Measurements from ENCODE around the gene SARNP.

Gene SARNP

DNA sequence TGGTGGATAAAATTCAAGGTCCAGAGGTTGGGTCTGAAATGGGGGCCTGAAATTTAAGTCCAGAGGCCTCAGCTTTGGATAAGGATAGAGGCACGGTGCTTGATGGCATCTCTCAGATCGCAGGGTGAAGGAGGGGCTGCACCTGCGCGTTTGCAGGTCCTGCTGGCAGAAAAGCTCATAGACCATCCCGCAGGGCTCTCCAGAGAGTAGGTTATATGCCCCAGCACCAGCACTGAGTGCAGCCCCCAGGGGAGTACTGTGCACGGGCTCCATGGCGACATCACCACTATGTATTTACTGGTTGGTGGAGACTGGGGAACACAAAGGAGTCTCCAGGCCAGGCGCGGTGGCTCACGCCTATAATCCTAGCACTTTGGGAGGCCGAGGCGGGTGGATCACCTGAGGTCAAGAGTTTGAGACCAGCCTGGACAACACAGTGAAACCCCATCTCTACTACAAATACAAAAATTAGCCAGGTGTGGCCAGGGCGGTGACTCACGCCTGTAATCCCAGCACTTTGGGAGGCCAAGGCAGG, 84.4 kb downstream of the SARNP start:
- TF ChIP-seq EGR1 (IDR thresholded peaks at IDR 0.05) (no peak), CEBPB (IDR thresholded peaks at IDR 0.05) (no peak), ZBTB7A (IDR thresholded peaks at IDR 0.05; ENCODE audit: low read depth) (no peak), EP300 (IDR thresholded peaks at IDR 0.05; ENCODE audit: borderline replicate concordance) (no peak), FOXM1 (IDR thresholded peaks at IDR 0.05; ENCODE audit: borderline replicate concordance, low read depth) (no peak), YY1 (IDR thresholded peaks at IDR 0.05; ENCODE audit: low read depth) (no peak), RAD21 (IDR thresholded peaks at IDR 0.05; ENCODE audit: low read depth) (no peak), CREB1 (IDR thresholded peaks at IDR 0.05; ENCODE audit: low read depth) (no peak)
- TF ChIP-seq, protein P1, sequence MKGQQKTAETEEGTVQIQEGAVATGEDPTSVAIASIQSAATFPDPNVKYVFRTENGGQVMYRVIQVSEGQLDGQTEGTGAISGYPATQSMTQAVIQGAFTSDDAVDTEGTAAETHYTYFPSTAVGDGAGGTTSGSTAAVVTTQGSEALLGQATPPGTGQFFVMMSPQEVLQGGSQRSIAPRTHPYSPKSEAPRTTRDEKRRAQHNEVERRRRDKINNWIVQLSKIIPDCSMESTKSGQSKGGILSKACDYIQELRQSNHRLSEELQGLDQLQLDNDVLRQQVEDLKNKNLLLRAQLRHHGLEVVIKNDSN (IDR thresholded peaks at IDR 0.05): no peak
- TF ChIP-seq, protein P2, sequence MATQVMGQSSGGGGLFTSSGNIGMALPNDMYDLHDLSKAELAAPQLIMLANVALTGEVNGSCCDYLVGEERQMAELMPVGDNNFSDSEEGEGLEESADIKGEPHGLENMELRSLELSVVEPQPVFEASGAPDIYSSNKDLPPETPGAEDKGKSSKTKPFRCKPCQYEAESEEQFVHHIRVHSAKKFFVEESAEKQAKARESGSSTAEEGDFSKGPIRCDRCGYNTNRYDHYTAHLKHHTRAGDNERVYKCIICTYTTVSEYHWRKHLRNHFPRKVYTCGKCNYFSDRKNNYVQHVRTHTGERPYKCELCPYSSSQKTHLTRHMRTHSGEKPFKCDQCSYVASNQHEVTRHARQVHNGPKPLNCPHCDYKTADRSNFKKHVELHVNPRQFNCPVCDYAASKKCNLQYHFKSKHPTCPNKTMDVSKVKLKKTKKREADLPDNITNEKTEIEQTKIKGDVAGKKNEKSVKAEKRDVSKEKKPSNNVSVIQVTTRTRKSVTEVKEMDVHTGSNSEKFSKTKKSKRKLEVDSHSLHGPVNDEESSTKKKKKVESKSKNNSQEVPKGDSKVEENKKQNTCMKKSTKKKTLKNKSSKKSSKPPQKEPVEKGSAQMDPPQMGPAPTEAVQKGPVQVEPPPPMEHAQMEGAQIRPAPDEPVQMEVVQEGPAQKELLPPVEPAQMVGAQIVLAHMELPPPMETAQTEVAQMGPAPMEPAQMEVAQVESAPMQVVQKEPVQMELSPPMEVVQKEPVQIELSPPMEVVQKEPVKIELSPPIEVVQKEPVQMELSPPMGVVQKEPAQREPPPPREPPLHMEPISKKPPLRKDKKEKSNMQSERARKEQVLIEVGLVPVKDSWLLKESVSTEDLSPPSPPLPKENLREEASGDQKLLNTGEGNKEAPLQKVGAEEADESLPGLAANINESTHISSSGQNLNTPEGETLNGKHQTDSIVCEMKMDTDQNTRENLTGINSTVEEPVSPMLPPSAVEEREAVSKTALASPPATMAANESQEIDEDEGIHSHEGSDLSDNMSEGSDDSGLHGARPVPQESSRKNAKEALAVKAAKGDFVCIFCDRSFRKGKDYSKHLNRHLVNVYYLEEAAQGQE (IDR thresholded peaks at IDR 0.05; ENCODE audit: low read depth): no peak

DNA sequence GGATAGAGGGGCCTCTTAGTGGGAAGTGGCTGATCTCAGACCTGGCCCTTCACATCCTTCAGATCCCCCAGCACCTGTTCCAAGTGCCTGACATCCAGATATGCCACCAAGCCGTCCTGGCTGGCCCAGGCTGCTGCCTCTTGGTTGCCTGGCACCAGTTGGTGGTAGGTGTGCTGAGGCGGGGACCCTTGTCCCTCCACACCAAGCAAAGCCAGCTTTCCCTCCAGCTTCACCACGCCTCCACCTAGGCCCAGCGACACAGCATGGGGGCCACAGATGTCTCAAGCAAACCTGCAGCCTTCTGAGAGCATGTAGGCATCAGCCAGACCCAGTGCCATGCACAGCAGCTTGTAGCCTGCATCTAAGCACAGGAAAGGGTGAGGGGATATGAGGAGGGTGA, 85.2 kb downstream of the SARNP start:
- TF ChIP-seq EGR1 (IDR thresholded peaks at IDR 0.05) (no peak), FOXM1 (IDR thresholded peaks at IDR 0.05; ENCODE audit: borderline replicate concordance, low read depth) (no peak), YY1 (IDR thresholded peaks at IDR 0.05; ENCODE audit: low read depth) (no peak), TCF12 (IDR thresholded peaks at IDR 0.05; ENCODE audit: low read depth) (no peak), TAF1 (IDR thresholded peaks at IDR 0.05; ENCODE audit: low read depth) (no peak), NFIC (IDR thresholded peaks at IDR 0.05) (no peak), CREB1 (IDR thresholded peaks at IDR 0.05; ENCODE audit: low read depth) (no peak), ZBTB7A (IDR thresholded peaks at IDR 0.05; ENCODE audit: low read depth) (no peak), CEBPB (IDR thresholded peaks at IDR 0.05) (no peak), TEAD4 (IDR thresholded peaks at IDR 0.05) (no peak), RAD21 (IDR thresholded peaks at IDR 0.05; ENCODE audit: low read depth) (no peak), EP300 (IDR thresholded peaks at IDR 0.05; ENCODE audit: borderline replicate concordance) (no peak)
- TF ChIP-seq, protein P3, sequence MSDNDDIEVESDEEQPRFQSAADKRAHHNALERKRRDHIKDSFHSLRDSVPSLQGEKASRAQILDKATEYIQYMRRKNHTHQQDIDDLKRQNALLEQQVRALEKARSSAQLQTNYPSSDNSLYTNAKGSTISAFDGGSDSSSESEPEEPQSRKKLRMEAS (IDR thresholded peaks at IDR 0.05): no peak

DNA sequence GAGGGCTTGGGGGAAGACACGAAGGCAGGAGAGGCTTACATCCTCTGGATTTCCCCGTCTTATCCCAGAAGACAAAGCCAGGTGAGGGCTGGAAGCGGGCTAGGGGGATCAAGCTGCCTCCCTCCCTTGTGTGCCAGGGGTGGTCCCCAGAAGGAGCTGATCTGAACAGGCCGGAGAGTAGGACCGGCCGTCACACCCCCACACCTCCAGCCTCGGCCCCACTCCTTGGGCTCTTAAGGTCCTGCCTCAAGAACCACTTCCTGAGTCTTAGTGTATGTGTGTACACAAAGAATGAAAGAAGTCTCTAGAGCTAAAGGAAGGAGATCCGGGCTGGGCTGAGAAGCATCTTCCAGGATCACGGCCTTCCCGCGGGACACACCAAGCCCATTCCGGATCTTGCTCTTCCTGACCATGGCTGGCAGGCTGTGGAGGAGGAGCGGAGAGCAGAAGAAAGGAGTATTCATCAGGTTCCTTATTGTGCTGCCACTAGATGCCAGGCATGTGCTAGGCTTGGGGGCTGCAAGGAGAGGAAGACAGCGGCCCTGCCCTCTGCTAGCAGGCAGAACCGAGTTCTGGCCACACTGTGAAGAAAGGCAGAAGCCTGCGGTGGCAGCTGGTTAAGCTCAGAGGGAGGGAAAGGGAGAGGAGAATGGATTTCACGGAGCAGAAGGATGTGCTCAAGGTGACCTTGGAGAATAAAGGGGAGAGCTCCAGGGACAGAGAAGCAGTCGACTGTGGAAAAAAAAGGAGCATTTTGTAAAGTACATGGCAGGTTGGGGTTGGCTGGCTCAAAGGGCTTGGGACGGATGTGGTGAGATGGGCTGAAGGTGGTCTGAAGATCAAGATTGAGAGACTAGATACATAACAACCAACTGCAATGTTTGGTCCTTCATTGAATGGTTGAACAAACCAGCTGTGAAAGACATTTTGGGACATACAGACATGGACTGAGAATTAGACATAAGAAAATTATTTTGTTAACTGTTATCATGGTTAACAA, 87.4 kb downstream of the SARNP start:
- TF ChIP-seq, protein P3 (IDR thresholded peaks at IDR 0.05): no peak
- TF ChIP-seq CEBPB (IDR thresholded peaks at IDR 0.05) (no peak), EGR1 (IDR thresholded peaks at IDR 0.05) (no peak), ZBTB7A (IDR thresholded peaks at IDR 0.05; ENCODE audit: low read depth) (no peak), TAF1 (IDR thresholded peaks at IDR 0.05; ENCODE audit: low read depth) (no peak), CREB1 (IDR thresholded peaks at IDR 0.05; ENCODE audit: low read depth) (no peak), FOXM1 (IDR thresholded peaks at IDR 0.05; ENCODE audit: borderline replicate concordance, low read depth) (no peak), YY1 (IDR thresholded peaks at IDR 0.05; ENCODE audit: low read depth) (no peak), NFIC (IDR thresholded peaks at IDR 0.05) (no peak), EP300 (IDR thresholded peaks at IDR 0.05; ENCODE audit: borderline replicate concordance) (no peak), TCF12 (IDR thresholded peaks at IDR 0.05; ENCODE audit: low read depth) (no peak), TEAD4 (IDR thresholded peaks at IDR 0.05) (no peak), RAD21 (IDR thresholded peaks at IDR 0.05; ENCODE audit: low read depth) (no peak)
- TF ChIP-seq, protein P1 (IDR thresholded peaks at IDR 0.05): no peak
- TF ChIP-seq, protein P2 (IDR thresholded peaks at IDR 0.05; ENCODE audit: low read depth): no peak

DNA sequence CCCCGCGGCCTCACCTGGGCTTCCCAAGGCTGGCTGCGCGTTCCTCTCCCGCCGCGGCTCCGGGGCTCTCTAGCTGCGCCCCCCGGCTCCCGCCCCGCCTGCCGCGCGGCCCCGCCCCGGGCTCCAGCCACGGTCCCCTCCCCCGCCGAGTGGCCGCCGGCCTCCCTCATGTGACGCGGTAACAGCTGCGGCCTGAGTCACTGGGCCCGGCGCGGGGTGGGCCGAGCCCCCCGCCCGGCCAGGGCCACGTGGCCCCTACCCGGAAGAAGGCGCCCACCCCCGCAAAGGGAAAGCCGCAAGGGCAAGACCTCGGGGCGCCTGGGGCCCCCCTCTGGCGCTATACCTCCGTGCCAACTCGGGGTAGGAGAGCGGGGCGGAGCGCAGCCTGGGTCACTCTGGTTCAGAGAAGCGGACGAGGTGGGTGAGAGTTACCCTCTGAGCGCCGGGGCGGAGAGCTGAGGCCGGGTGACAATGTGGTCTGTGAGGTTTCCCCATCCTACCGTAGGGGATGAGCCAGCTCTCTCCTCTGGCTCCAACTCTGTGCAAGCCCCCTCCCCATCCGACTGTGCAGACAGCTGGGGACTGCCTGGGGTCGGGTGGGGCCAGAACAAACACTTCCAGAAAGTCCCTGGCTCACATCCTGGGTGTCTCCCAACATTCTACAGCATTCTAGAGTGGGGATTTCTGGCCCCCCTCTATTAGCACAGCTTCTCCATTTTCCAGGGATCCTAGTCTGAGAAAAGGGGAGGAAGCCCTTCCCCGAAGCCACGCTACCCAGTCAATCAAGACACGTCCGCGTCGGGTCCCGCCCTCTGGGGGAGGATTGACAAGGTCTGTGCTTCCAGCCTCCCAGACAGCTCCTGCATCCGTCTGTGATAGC, 88.3 kb downstream of the SARNP start, which contains the start of gene CD63:
Gene CD63 (minus strand): TSS at position 71 of the 880 bp plus-strand sequence. CDS start 668 bp downstream, outside the sequence.
- no peak; the same call in 1 of the 2 replicates for TF ChIP-seq TAF1 (IDR thresholded peaks at IDR 0.05; ENCODE audit: low read depth)
- peak; percentile 63 for TF ChIP-seq CREB1 (IDR thresholded peaks at IDR 0.05; ENCODE audit: low read depth)
- TF ChIP-seq, protein P2 (IDR thresholded peaks at IDR 0.05; ENCODE audit: low read depth): no peak
- TF ChIP-seq YY1 (IDR thresholded peaks at IDR 0.05; ENCODE audit: low read depth): peak; percentile 14; the same call in 1 of the 2 replicates
- peak; percentile 97 for TF ChIP-seq EGR1 (IDR thresholded peaks at IDR 0.05)
- peak; percentile 42; the same call in 1 of the 2 replicates for TF ChIP-seq TEAD4 (IDR thresholded peaks at IDR 0.05)
- TF ChIP-seq, protein P1 (IDR thresholded peaks at IDR 0.05): peak; percentile 94
- peak; percentile 52; the same call in 1 of the 2 replicates for TF ChIP-seq EP300 (IDR thresholded peaks at IDR 0.05; ENCODE audit: borderline replicate concordance)
- TF ChIP-seq, protein P3 (IDR thresholded peaks at IDR 0.05): peak; percentile 91
- TF ChIP-seq RAD21 (IDR thresholded peaks at IDR 0.05; ENCODE audit: low read depth): no peak
- TF ChIP-seq CEBPB (IDR thresholded peaks at IDR 0.05): peak; percentile 28; the same call in 1 of the 2 replicates
- no peak for TF ChIP-seq FOXM1 (IDR thresholded peaks at IDR 0.05; ENCODE audit: borderline replicate concordance, low read depth)
- peak; percentile 53; the same call in 1 of the 2 replicates for TF ChIP-seq NFIC (IDR thresholded peaks at IDR 0.05)
- peak; percentile 85; the same call in 1 of the 2 replicates for TF ChIP-seq TCF12 (IDR thresholded peaks at IDR 0.05; ENCODE audit: low read depth)
- peak; percentile 98 for TF ChIP-seq ZBTB7A (IDR thresholded peaks at IDR 0.05; ENCODE audit: low read depth)

All from Ishikawa (cell line).